Measurements from ENCODE around the gene GNA15. TPM values are rescaled to one million over a fixed set of nuclear protein-coding genes. Genes with fewer than 3 reads are reported as not detected.

The GNA15 gene
- total and polyA plus RNA-seq, 2 donors (not counting 3 experiments of a cell fraction or from before 2014, with no cell fraction given) = 0.17 TPM; not detected in 1

- no peak for FAIRE-seq
- Histone ChIP-seq H3K9me1 (replicated peaks; ENCODE audit: control insufficient read depth, extremely low read depth, insufficient read depth, low read length) (no peaks in the 10 kb centered on the region), H3K27ac (ENCODE audit: insufficient read depth, low read depth, low read length) (no peak overlapping the region), H4K20me1 (replicated peaks; ENCODE audit: control insufficient read depth, extremely low read depth, insufficient read depth, low read length) (no peaks in the 10 kb centered on the region), H3K79me2 (ENCODE audit: control insufficient read depth, insufficient read depth, low read length) (no peaks in the 10 kb centered on the region), H3K9ac (replicated peaks; ENCODE audit: extremely low read depth, insufficient read depth, low read length) (no peak overlapping the region), H3K9me3 (replicated peaks; ENCODE audit: control insufficient read depth, insufficient read depth, low read length) (no peaks in the 10 kb centered on the region), H2AFZ (ENCODE audit: low read depth, low read length) (no peak overlapping the region), H3K4me1 (ENCODE audit: control insufficient read depth, extremely low read depth, insufficient read depth, low read length) (peaks cover 6% of the 10 kb centered on the region), H3K27me3 (ENCODE audit: control insufficient read depth in 2 of 2, insufficient read depth in 2 of 2, low read length in 2 of 2) (no peaks in the 10 kb centered on the region), H3K4me3 (replicated peaks in 1 of 3; ENCODE audit: insufficient read depth in 1 of 3, low read depth in 1 of 3, low read length in 3 of 3) (no peak overlapping the region), H3K36me3 (ENCODE audit: control insufficient read depth in 2 of 2, extremely low read depth in 1 of 2, insufficient read depth in 2 of 2, low read length in 2 of 2) (no peaks in the 10 kb centered on the region), H3K4me2 (ENCODE audit: insufficient read depth, low read length) (no peak overlapping the region)
- no peak for DNase-seq (ENCODE audit: low read depth, low spot score)
- intact Hi-C loops (cut with micrococcal nuclease) (no loop called here), dilution Hi-C loops (cut with MboI; ENCODE audit: extremely low pct_ligation_motif_present, low sequenced_read_pairs) (no loop called here)
- TF ChIP-seq JUN (IDR thresholded peaks at IDR 0.05; ENCODE audit: borderline replicate concordance, insufficient read depth, insufficient read length, low read depth) = no peak
- no peak for TF ChIP-seq POLR2AphosphoS5 (IDR thresholded peaks at IDR 0.05; ENCODE audit: insufficient read depth, low read depth, low read length)
- TF ChIP-seq CTCF (IDR thresholded peaks at IDR 0.05; ENCODE audit: extremely low read depth in 1 of 2, insufficient read depth in 1 of 2, low read depth in 1 of 2, low read length in 2 of 2) = no peak
- no peak for TF ChIP-seq FOS (IDR thresholded peaks at IDR 0.05; ENCODE audit: borderline replicate concordance, insufficient read depth, low read length)
- TF ChIP-seq EZH2 (IDR thresholded peaks at IDR 0.05; ENCODE audit: borderline replicate concordance, low read depth, low read length, severe bottlenecking) = no peak
- no peak for TF ChIP-seq POLR2A (IDR thresholded peaks at IDR 0.05; ENCODE audit: low read depth, low read length)
- TF ChIP-seq MAX (IDR thresholded peaks at IDR 0.05; ENCODE audit: insufficient read depth, insufficient read length) = no peak
- TF ChIP-seq MYC (IDR thresholded peaks at IDR 0.05; ENCODE audit: low read depth, low read length) = no peak
- no TSS peak for BruUV-seq (replicated peaks)
- ChIA-PET POLR2A (no interaction called here), CTCF (interaction anchor here (1.3 kb wide), 1 partner anchor 50 kb away, joined by 4 read pairs; no protein-coding TSS in a partner anchor)
Observed at GRCh38 chr19:3178973-3179738, 43.3 kb downstream of the GNA15 start.

Measured in endothelial cell of umbilical vein (primary cell).